ENCODE results near the gene COL21A1.

COL21A1 gene

GRCh38 chr6:56214041-56214702 lies 33.2 kb downstream of the COL21A1 start:
- DNase-seq (ENCODE audit: extremely low spot score): no peak
- TF ChIP-seq CTCF (IDR thresholded peaks at IDR 0.05; ENCODE audit: control extremely low read depth, extremely low read depth, low read depth, missing control alignments): no peak
- ChIA-PET CTCF (no interaction called here), POLR2A (no interaction called here)

GRCh38 chr6:56211724-56212123 lies 35.7 kb downstream of the COL21A1 start:
- POLR2A ChIA-PET: no interaction called here
- DNase-seq (ENCODE audit: extremely low spot score): no peak
- TF ChIP-seq CTCF (IDR thresholded peaks at IDR 0.05; ENCODE audit: control extremely low read depth, extremely low read depth, low read depth, missing control alignments): no peak
- CTCF ChIA-PET: no interaction called here

GRCh38 chr6:56204134-56204533 lies 43.2 kb downstream of the COL21A1 start:
- ChIA-PET CTCF (no interaction called here), POLR2A (no interaction called here)
- no peak for DNase-seq (ENCODE audit: extremely low spot score)
- no peak for TF ChIP-seq CTCF (IDR thresholded peaks at IDR 0.05; ENCODE audit: control extremely low read depth, extremely low read depth, low read depth, missing control alignments)

GRCh38 chr6:56199956-56200355 lies 47.4 kb downstream of the COL21A1 start:
- TF ChIP-seq CTCF (IDR thresholded peaks at IDR 0.05; ENCODE audit: control extremely low read depth, extremely low read depth, low read depth, missing control alignments): no peak
- ChIA-PET CTCF (no interaction called here), POLR2A (no interaction called here)
- no peak for DNase-seq (ENCODE audit: extremely low spot score)

GRCh38 chr6:56193846-56194245 lies 53.5 kb downstream of the COL21A1 start:
- CTCF ChIA-PET: no interaction called here
- POLR2A ChIA-PET: no interaction called here

GRCh38 chr6:56188429-56188828 lies 59.0 kb downstream of the COL21A1 start:
- ChIA-PET CTCF (interaction anchor here (2.3 kb wide), 1 partner anchor 10 kb away, joined by 7 read pairs; no protein-coding TSS in a partner anchor), POLR2A (no interaction called here)
- TF ChIP-seq CTCF (IDR thresholded peaks at IDR 0.05; ENCODE audit: control extremely low read depth, extremely low read depth, low read depth, missing control alignments): no peak
- DNase-seq (ENCODE audit: extremely low spot score): no peak

More at GRCh38 chr6:56193846-56194245, 53.5 kb downstream of the COL21A1 start:
- TF ChIP-seq CTCF (IDR thresholded peaks at IDR 0.05; ENCODE audit: control extremely low read depth, extremely low read depth, low read depth, missing control alignments): no peak
- no peak for DNase-seq (ENCODE audit: extremely low spot score)
